Medulla oblongata (tissue), 1 donor: ENCODE results near the gene FRMPD1.

Experiments
- DNase-seq: peaks from one replicate; pipeline ENCODE4 v3.0.0-alpha.2; 2015; ENCODE audit errors: extremely low spot score

The FRMPD1 gene

GRCh38 chr9:37679649-37680402, 29.1 kb downstream of the FRMPD1 start:
- DNase-seq: no peak

- no peak for DNase-seq
Observed at GRCh38 chr9:37682951-37683350, 32.2 kb downstream of the FRMPD1 start.

GRCh38 chr9:37683531-37684371, 33.0 kb downstream of the FRMPD1 start:
- DNase-seq: no peak

- DNase-seq: no peak
Observed at GRCh38 chr9:37692622-37693221, 42.0 kb downstream of the FRMPD1 start.

GRCh38 chr9:37693260-37693659, 42.5 kb downstream of the FRMPD1 start:
- DNase-seq: no peak

GRCh38 chr9:37694355-37694754, 43.6 kb downstream of the FRMPD1 start:
- no peak for DNase-seq

- no peak for DNase-seq
Observed at GRCh38 chr9:37696528-37696927, 45.8 kb downstream of the FRMPD1 start.

- DNase-seq: no peak
Observed at GRCh38 chr9:37700131-37700530, 49.4 kb downstream of the FRMPD1 start.

- no peak for DNase-seq
Observed at GRCh38 chr9:37700900-37701299, 50.1 kb downstream of the FRMPD1 start.

GRCh38 chr9:37705787-37706186, 55.0 kb downstream of the FRMPD1 start:
- no peak for DNase-seq

- DNase-seq: no peak
Observed at GRCh38 chr9:37706290-37706689, 55.5 kb downstream of the FRMPD1 start.

GRCh38 chr9:37707748-37708147, 57.0 kb downstream of the FRMPD1 start:
- no peak for DNase-seq

- no peak for DNase-seq
Observed at GRCh38 chr9:37710046-37710445, 59.3 kb downstream of the FRMPD1 start.

GRCh38 chr9:37715260-37715659, 64.5 kb downstream of the FRMPD1 start:
- no peak for DNase-seq

GRCh38 chr9:37715991-37716505, 65.3 kb downstream of the FRMPD1 start:
- no peak for DNase-seq

GRCh38 chr9:37719526-37719925, 68.8 kb downstream of the FRMPD1 start:
- no peak for DNase-seq

GRCh38 chr9:37727013-37727412, 76.3 kb downstream of the FRMPD1 start:
- no peak for DNase-seq

- no peak for DNase-seq
Observed at GRCh38 chr9:37729499-37729898, 78.7 kb downstream of the FRMPD1 start.

GRCh38 chr9:37730256-37730655, 79.5 kb downstream of the FRMPD1 start:
- DNase-seq: no peak

- no peak for DNase-seq
Observed at GRCh38 chr9:37730839-37731238, 80.1 kb downstream of the FRMPD1 start.

- DNase-seq: no peak
Observed at GRCh38 chr9:37732086-37732741, 81.5 kb downstream of the FRMPD1 start.

- no peak for DNase-seq
Observed at GRCh38 chr9:37732952-37733351, 82.2 kb downstream of the FRMPD1 start.
